Glutamatergic neuron (in vitro differentiated cells): ENCODE measurements around the gene PDE8B. TPM values are rescaled to one million over a fixed set of nuclear protein-coding genes. Genes with fewer than 3 reads are reported as not detected.

Source experiments
- DNase-seq: peaks from one replicate; pipeline ENCODE4 v3.0.0; 2022
- H3K27ac Mint-ChIP-seq: one replicate; pipeline ENCODE4 v1.8.0; 2020; ENCODE audit warnings: mild to moderate bottlenecking, mixed read lengths, inconsistent platforms; ENCODE audit not compliant: unreplicated experiment
- H3K27me3 Mint-ChIP-seq: one replicate; pipeline ENCODE4 v1.8.0; 2020; ENCODE audit warnings: mild to moderate bottlenecking, moderate library complexity, mixed read lengths, inconsistent platforms; ENCODE audit not compliant: unreplicated experiment
- H3K36me3 Mint-ChIP-seq: one replicate; pipeline ENCODE4 v1.8.0; 2020; ENCODE audit warnings: mild to moderate bottlenecking, mixed read lengths, inconsistent platforms; ENCODE audit not compliant: unreplicated experiment
- H3K4me1 Mint-ChIP-seq: one replicate; pipeline ENCODE4 v1.8.0; 2020; ENCODE audit warnings: mild to moderate bottlenecking, low read depth, mixed read lengths, inconsistent platforms; ENCODE audit not compliant: unreplicated experiment
- H3K4me3 Mint-ChIP-seq: one replicate; pipeline ENCODE4 v1.8.0; 2020; ENCODE audit warnings: mild to moderate bottlenecking, mixed read lengths, inconsistent platforms; ENCODE audit not compliant: unreplicated experiment
- H3K9me3 Mint-ChIP-seq: one replicate; pipeline ENCODE4 v1.8.0; 2020; ENCODE audit warnings: mild to moderate bottlenecking, moderate library complexity, mixed read lengths, inconsistent platforms; ENCODE audit not compliant: unreplicated experiment
- total RNA-seq: library from RNA; stranded (reverse); fragmentation: NEBNext Ultra II Directional; extraction: Animal tissue kit (Norgen Biotek cat#: 25700); gene quantifications from one replicate; pipeline ENCODE4 v1.2.1, GENCODE V29; 2021; ENCODE audit not compliant: unreplicated experiment
- TF ChIP-seq, protein P1 (sequence below): fragments of 200-600 bp; sonication (generic); IDR thresholded peaks from one replicate; pipeline ENCODE4 v1.5.0; 2021; ENCODE audit not compliant: partially characterized antibody, unreplicated experiment

The PDE8B gene
- total RNA-seq, 1 donor from 2014 or later = 1.1 TPM

GRCh38 chr5:77407152-77407551 lies 196.7 kb downstream of the PDE8B start:
- H3K27ac Mint-ChIP-seq = no peak overlapping the region
- H3K9me3 Mint-ChIP-seq = peaks cover 3% of the 10 kb centered on the region
- H3K36me3 Mint-ChIP-seq = no peaks in the 10 kb centered on the region
- no peak overlapping the region for H3K4me3 Mint-ChIP-seq
- no peak for DNase-seq
- peaks cover 2% of the 10 kb centered on the region for H3K27me3 Mint-ChIP-seq
- TF ChIP-seq, protein P1, sequence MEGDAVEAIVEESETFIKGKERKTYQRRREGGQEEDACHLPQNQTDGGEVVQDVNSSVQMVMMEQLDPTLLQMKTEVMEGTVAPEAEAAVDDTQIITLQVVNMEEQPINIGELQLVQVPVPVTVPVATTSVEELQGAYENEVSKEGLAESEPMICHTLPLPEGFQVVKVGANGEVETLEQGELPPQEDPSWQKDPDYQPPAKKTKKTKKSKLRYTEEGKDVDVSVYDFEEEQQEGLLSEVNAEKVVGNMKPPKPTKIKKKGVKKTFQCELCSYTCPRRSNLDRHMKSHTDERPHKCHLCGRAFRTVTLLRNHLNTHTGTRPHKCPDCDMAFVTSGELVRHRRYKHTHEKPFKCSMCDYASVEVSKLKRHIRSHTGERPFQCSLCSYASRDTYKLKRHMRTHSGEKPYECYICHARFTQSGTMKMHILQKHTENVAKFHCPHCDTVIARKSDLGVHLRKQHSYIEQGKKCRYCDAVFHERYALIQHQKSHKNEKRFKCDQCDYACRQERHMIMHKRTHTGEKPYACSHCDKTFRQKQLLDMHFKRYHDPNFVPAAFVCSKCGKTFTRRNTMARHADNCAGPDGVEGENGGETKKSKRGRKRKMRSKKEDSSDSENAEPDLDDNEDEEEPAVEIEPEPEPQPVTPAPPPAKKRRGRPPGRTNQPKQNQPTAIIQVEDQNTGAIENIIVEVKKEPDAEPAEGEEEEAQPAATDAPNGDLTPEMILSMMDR = no peak
- peaks cover 1% of the 10 kb centered on the region for H3K4me1 Mint-ChIP-seq

GRCh38 chr5:77409870-77410621 lies 199.6 kb downstream of the PDE8B start:
- Mint-ChIP-seq H3K9me3 (peaks cover 3% of the 10 kb centered on the region), H3K4me3 (no peak overlapping the region), H3K4me1 (peaks cover 1% of the 10 kb centered on the region), H3K27me3 (peaks cover 4% of the 10 kb centered on the region), H3K27ac (no peak overlapping the region), H3K36me3 (no peaks in the 10 kb centered on the region)
- TF ChIP-seq, protein P1 = no peak
- DNase-seq = no peak

DNA sequence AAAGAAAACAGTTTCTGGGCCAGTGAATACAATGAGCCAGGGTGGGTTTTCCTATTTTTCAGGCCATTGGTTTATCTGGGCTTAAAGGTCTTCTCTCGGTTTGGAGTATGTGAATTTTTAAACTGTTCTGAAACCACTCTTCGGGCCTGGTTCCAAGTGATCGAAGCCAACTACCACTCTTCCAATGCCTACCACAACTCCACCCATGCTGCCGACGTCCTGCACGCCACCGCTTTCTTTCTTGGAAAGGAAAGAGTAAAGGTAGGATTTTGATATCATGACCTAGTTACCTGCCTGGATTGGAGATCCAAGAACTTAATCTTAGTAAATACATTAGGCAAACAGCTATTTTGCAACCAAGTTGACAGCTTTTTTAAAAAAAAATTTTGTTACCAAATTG lies 202.6 kb downstream of the PDE8B start:
- no peaks in the 10 kb centered on the region for H3K9me3 Mint-ChIP-seq
- H3K27me3 Mint-ChIP-seq = peaks cover 1% of the 10 kb centered on the region
- TF ChIP-seq, protein P1 = no peak
- H3K36me3 Mint-ChIP-seq = no peaks in the 10 kb centered on the region
- no peak overlapping the region for H3K27ac Mint-ChIP-seq
- no peak overlapping the region for H3K4me3 Mint-ChIP-seq
- peaks cover 7% of the 10 kb centered on the region for H3K4me1 Mint-ChIP-seq
- DNase-seq = no peak

DNA sequence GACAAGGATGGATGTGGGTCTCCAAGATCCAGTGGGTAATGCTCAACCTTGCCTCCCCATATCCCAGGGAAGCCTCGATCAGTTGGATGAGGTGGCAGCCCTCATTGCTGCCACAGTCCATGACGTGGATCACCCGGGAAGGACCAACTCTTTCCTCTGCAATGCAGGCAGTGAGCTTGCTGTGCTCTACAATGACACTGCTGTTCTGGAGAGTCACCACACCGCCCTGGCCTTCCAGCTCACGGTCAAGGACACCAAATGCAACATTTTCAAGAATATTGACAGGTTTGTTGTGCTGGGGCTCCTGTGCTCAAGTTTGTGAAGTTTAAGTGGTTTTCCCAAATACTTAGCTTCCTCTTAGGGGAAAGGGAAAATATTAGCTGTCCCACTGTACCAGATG lies 207.7 kb downstream of the PDE8B start:
- no peaks in the 10 kb centered on the region for H3K36me3 Mint-ChIP-seq
- peaks cover 1% of the 10 kb centered on the region for H3K27me3 Mint-ChIP-seq
- TF ChIP-seq, protein P1 = no peak

GRCh38 chr5:77418601-77419581 lies 208.4 kb downstream of the PDE8B start:
- Mint-ChIP-seq H3K27ac (no peak overlapping the region), H3K36me3 (no peaks in the 10 kb centered on the region), H3K9me3 (peaks cover 3% of the 10 kb centered on the region), H3K27me3 (no peaks in the 10 kb centered on the region), H3K4me1 (peaks cover 16% of the 10 kb centered on the region), H3K4me3 (no peak overlapping the region)
- no peak for DNase-seq
- TF ChIP-seq, protein P1 = no peak

More for the DNA sequence above, 207.7 kb downstream of the PDE8B start:
- Mint-ChIP-seq H3K4me1 (peaks cover 16% of the 10 kb centered on the region), H3K9me3 (peaks cover 3% of the 10 kb centered on the region), H3K27ac (no peak overlapping the region), H3K4me3 (no peak overlapping the region)
- no peak for DNase-seq
